Liver (tissue), 10 donors: ENCODE measurements around the gene IKBKG. TPM values are rescaled to one million over a fixed set of nuclear protein-coding genes. Genes with fewer than 3 reads are reported as not detected.
"Not testable (repeated sequence)": the region's sequence is repeated elsewhere in the genome, so short reads cannot be mapped to it uniquely, and the experiment has no call there.

Source experiments
- DNase-seq: peaks from one replicate; pipeline ENCODE4 v3.0.0-alpha.2; 2017; ENCODE audit warnings: low spot score
- H3K27ac ChIP-seq, 2 donors: one replicate each; pipeline ENCODE4 v1.7.0; 2013; ENCODE audit warnings: inconsistent platforms in 2 of 2, low read length in 2 of 2, control low read depth in 1 of 2, low read depth in 1 of 2, mild to moderate bottlenecking in 1 of 2
- H3K27me3 ChIP-seq, 4 donors: one replicate each; pipeline versions ENCODE4 v1.6.1 to v1.7.0; 2013; ENCODE audit warnings: low read length in 3 of 4, inconsistent platforms in 1 of 4, mild to moderate bottlenecking in 1 of 4, moderate library complexity in 1 of 4; ENCODE audit not compliant: control insufficient read depth in 4 of 4, insufficient read depth in 4 of 4
- H3K36me3 ChIP-seq, 4 donors: one replicate each; pipeline versions ENCODE4 v1.6.1 to v1.7.0; 2013; ENCODE audit warnings: low read length in 3 of 4, mild to moderate bottlenecking in 3 of 4, low read depth in 1 of 4, moderate library complexity in 1 of 4; ENCODE audit not compliant: control insufficient read depth in 4 of 4, insufficient read depth in 3 of 4
- H3K4me1 ChIP-seq, 4 donors: one replicate each; pipeline versions ENCODE4 v1.6.1 to v1.7.0; 2013; ENCODE audit warnings: low read length in 3 of 4, mild to moderate bottlenecking in 3 of 4, moderate library complexity in 1 of 4; ENCODE audit not compliant: control insufficient read depth in 4 of 4, insufficient read depth in 4 of 4
- H3K4me3 ChIP-seq, 3 donors: one replicate each; pipeline versions ENCODE4 v1.6.1 to v1.7.0; 2013; ENCODE audit warnings: low read length in 3 of 3, control low read depth in 1 of 3, low read depth in 1 of 3, mild to moderate bottlenecking in 1 of 3
- H3K9ac ChIP-seq, 2 donors: one replicate each; pipeline ENCODE4 v1.7.0; 2013; ENCODE audit warnings: low read length in 2 of 2, mild to moderate bottlenecking in 2 of 2, moderate library complexity in 2 of 2, control low read depth in 1 of 2, low read depth in 1 of 2
- H3K9me3 ChIP-seq, 4 donors: one replicate each; pipeline versions ENCODE4 v1.6.1 to v1.7.0; 2013; ENCODE audit warnings: low read length in 3 of 4; ENCODE audit not compliant: control insufficient read depth in 4 of 4
- WGBS: extraction: QIAGEN DNeasy Blood & Tissue Kit; methylation state at CpG from one replicate; pipeline ENCODE4 v1.1.7; 2013; 5-methylcytosine and 5-hydroxymethylcytosine counted together
- polyA plus RNA-seq, 2 donors: library from polyadenylated mRNA; stranded (reverse) in 1 of 2; unstranded in 1 of 2; fragments of 200-250 nt in 1 of 2; fragments of >200 nt in 1 of 2; fragmentation: Nextera tagmentation in 1 of 2; extraction: Ambion mirVana in 1 of 2; gene quantifications; one replicate each; pipeline versions ENCODE4 v1.2.1 to v1.2.3, GENCODE V29; 2013 to 2015
- small RNA-seq: library from RNA; depleted of rRNA; stranded (forward); fragments of <200 nt; gene quantifications from one replicate; pipeline ENCODE3, GENCODE V24; 2014
- total RNA-seq, 2 donors: library from RNA; depleted of rRNA; stranded (reverse); fragments of >200 nt; gene quantifications; one replicate each; pipeline ENCODE4 v1.2.3, GENCODE V29; 2014
- donor health status: healthy.
- donor health status: healthy.
- donor health status: healthy.
- donor health status: healthy.
- donor health status: healthy.

Gene IKBKG
- total and polyA plus RNA-seq, 4 donors = 17.1 to 74.1 (median 36.0) TPM

- H3K4me3 ChIP-seq, H3K27me3 ChIP-seq, H3K9me3 ChIP-seq, H3K27ac ChIP-seq, H3K9ac ChIP-seq, H3K36me3 ChIP-seq, DNase-seq: not testable (repeated sequence)
- H3K4me1 ChIP-seq = peaks cover 1 to 11% (median 9%) of the 10 kb centered on the region in 4 donors
- WGBS = 69% methylated on average over 12 of the region's 12 CpGs
These were observed 61.4 kb downstream of the IKBKG start for GRCh38 chrX:154608823-154609222.

GRCh38 chrX:154611146-154611545 lies 63.7 kb downstream of the IKBKG start:
- not testable (repeated sequence) for DNase-seq, H3K27ac ChIP-seq, H3K4me3 ChIP-seq, H3K27me3 ChIP-seq, H3K9ac ChIP-seq, H3K9me3 ChIP-seq, H3K36me3 ChIP-seq
- H3K4me1 ChIP-seq = peaks cover 0 to 11% (median 9%) of the 10 kb centered on the region in 4 donors
- WGBS = 82% methylated on average over 12 of the region's 12 CpGs

GRCh38 chrX:154613586-154613985 lies 66.2 kb downstream of the IKBKG start:
- not testable (repeated sequence) for H3K4me3 ChIP-seq, H3K4me1 ChIP-seq, H3K27ac ChIP-seq, H3K36me3 ChIP-seq, H3K9ac ChIP-seq, H3K27me3 ChIP-seq, DNase-seq, H3K9me3 ChIP-seq
- 10% methylated on average over 4 of the region's 12 CpGs for WGBS

Small RNA genes lying within 50 kb of the gene (small RNA-seq; reads per million reads assigned to genes)
- not detected for gene AC244090.1

Other genes with a start within 250 kb of the IKBKG start
- gene FLNA, start 173.0 kb upstream of the IKBKG start, total RNA-seq = 100 to 1,000 TPM; 150 to 152 TPM
- gene FLNA, start 173.0 kb upstream of the IKBKG start, polyA plus RNA-seq = 10 to 100 TPM; 23.4 to 84.8 TPM
- gene EMD, start 168.3 kb upstream of the IKBKG start, total RNA-seq = 10 to 100 TPM; 11.6 to 18.5 TPM
- 10 to 100 TPM; 15.5 to 38.0 TPM for gene EMD, start 168.3 kb upstream of the IKBKG start, polyA plus RNA-seq
- 1,000 to 10,000 TPM; 1,323 to 1,523 TPM for gene RPL10, start 149.2 kb upstream of the IKBKG start, total RNA-seq
- 1,000 to 10,000 TPM in 1 of 2 donors, 100 to 1,000 TPM in 1; 446 to 1,644 TPM for gene RPL10, start 149.2 kb upstream of the IKBKG start, polyA plus RNA-seq
- gene DNASE1L1, start 138.4 kb upstream of the IKBKG start, total RNA-seq = 10 to 100 TPM; 14.6 to 22.1 TPM
- gene DNASE1L1, start 138.4 kb upstream of the IKBKG start, polyA plus RNA-seq = 10 to 100 TPM in 1 of 2 donors, 1 to 10 TPM in 1; 9.3 to 18.7 TPM
- 10 to 100 TPM in 1 of 2 donors, 1 to 10 TPM in 1; 7.8 to 15.6 TPM for gene TAFAZZIN, start 136.1 kb upstream of the IKBKG start, total RNA-seq
- 10 to 100 TPM; 10.6 to 16.3 TPM for gene TAFAZZIN, start 136.1 kb upstream of the IKBKG start, polyA plus RNA-seq
- 10 to 100 TPM; 35.2 to 38.5 TPM for gene ATP6AP1, start 118.9 kb upstream of the IKBKG start, total RNA-seq
- gene ATP6AP1, start 118.9 kb upstream of the IKBKG start, polyA plus RNA-seq = 10 to 100 TPM; 43.1 to 43.3 TPM
- gene GDI1, start 110.5 kb upstream of the IKBKG start, total RNA-seq = 10 to 100 TPM; 13.3 to 27.7 TPM
- gene GDI1, start 110.5 kb upstream of the IKBKG start, polyA plus RNA-seq = 10 to 100 TPM; 12.8 to 35.6 TPM
- 10 to 100 TPM; 10.9 to 13.4 TPM for gene FAM50A, start 103.5 kb upstream of the IKBKG start, total RNA-seq
- gene FAM50A, start 103.5 kb upstream of the IKBKG start, polyA plus RNA-seq = 10 to 100 TPM; 14.6 to 25.1 TPM
- 1 to 10 TPM; 1.1 to 1.7 TPM for gene PLXNA3, start 89.3 kb upstream of the IKBKG start, total RNA-seq
- gene PLXNA3, start 89.3 kb upstream of the IKBKG start, polyA plus RNA-seq = 1 to 10 TPM; 1.3 to 1.7 TPM
- 10 to 100 TPM in 1 of 2 donors, 1 to 10 TPM in 1; 8.5 to 18.1 TPM for gene LAGE3, start 68.3 kb upstream of the IKBKG start, total RNA-seq
- gene LAGE3, start 68.3 kb upstream of the IKBKG start, polyA plus RNA-seq = 10 to 100 TPM; 12.4 to 13.1 TPM
- gene UBL4A, start 61.0 kb upstream of the IKBKG start, total RNA-seq = 10 to 100 TPM; 19.8 to 22.2 TPM
- gene UBL4A, start 61.0 kb upstream of the IKBKG start, polyA plus RNA-seq = 10 to 100 TPM; 13.9 to 21.9 TPM
- 1 to 10 TPM; 3.5 to 5.6 TPM for gene SLC10A3, start 57.0 kb upstream of the IKBKG start, total RNA-seq
- 1 to 10 TPM; 3.2 to 5.4 TPM for gene SLC10A3, start 57.0 kb upstream of the IKBKG start, polyA plus RNA-seq
- gene FAM3A, start 31.4 kb upstream of the IKBKG start, total RNA-seq = 10 to 100 TPM; 11.6 to 33.5 TPM
- gene FAM3A, start 31.4 kb upstream of the IKBKG start, polyA plus RNA-seq = 10 to 100 TPM; 35.0 to 36.3 TPM
- 10 to 100 TPM in 1 of 2 donors, 1 to 10 TPM in 1; 6.9 to 23.6 TPM for gene G6PD, start 774 bp upstream of the IKBKG start, total RNA-seq
- 1 to 10 TPM; 1.9 to 4.0 TPM for gene G6PD, start 774 bp upstream of the IKBKG start, polyA plus RNA-seq
- gene CTAG1A, start 37.5 kb downstream of the IKBKG start, total RNA-seq = not detected
- not detected for gene CTAG1A, start 37.5 kb downstream of the IKBKG start, polyA plus RNA-seq
- gene CTAG1B, start 71.7 kb downstream of the IKBKG start, total RNA-seq = not detected
- not detected for gene CTAG1B, start 71.7 kb downstream of the IKBKG start, polyA plus RNA-seq
- not detected for gene CTAG2, start 106.0 kb downstream of the IKBKG start, total RNA-seq
- gene CTAG2, start 106.0 kb downstream of the IKBKG start, polyA plus RNA-seq = not detected
- 10 to 100 TPM in 1 of 2 donors, 1 to 10 TPM in 1; 2.5 to 10.4 TPM for gene GAB3, start 203.5 kb downstream of the IKBKG start, total RNA-seq
- under 1 TPM; 0.66 to 0.75 TPM for gene GAB3, start 203.5 kb downstream of the IKBKG start, polyA plus RNA-seq
- 10 to 100 TPM; 18.7 to 21.9 TPM for gene DKC1, start 215.2 kb downstream of the IKBKG start, total RNA-seq
- 10 to 100 TPM; 14.0 to 14.3 TPM for gene DKC1, start 215.2 kb downstream of the IKBKG start, polyA plus RNA-seq